Germinal center (tissue), 1 donor: ENCODE results near the gene TRIM33.

Source experiments
- DNase-seq: peaks from one replicate; pipeline ENCODE4 v3.0.0; 2012; ENCODE audit warnings: mixed read lengths, low spot score

TRIM33 gene

DNA sequence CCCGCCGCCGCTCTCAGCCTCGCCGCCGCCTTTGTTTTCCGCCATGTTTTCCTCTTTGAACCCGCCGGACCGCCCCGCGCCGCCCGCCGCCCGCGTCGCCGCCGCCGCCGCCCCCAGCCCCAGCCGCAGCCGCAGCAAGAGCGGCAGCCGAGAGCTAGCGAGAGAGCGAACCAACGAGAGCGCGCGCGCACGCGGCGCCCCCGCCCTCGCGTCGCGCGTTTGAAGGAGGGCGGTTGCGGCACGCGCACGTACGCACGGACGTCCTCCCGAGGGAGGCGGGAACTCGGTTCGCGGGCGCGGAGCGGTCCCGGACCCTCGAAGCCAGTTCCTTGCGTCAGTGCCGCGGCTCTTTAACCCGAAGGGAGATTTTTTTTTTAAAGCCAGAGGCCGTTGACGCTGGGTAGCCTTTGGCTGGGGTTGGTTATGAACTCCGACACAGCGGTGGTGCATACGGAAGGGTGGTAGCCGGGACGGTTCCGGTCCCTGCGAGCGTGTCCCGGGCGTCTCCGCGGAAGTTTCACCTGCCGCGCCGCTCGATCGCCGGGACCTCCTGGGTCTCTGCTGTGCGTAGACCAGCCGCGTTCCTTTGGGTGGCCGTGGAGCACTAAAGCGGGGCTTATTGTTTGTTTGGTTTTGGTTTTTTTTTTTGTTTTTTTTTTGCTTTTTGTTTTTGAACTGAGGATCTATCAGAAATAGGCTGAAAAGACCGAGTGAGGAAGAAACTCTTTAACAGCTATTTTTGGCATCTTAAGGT, at the start of gene TRIM33:
TRIM33 (minus strand) TSS at position 172 of the 754 bp plus-strand sequence; CDS start at position 45, 127 bp downstream.
- peak; percentile 92 for DNase-seq

DNA sequence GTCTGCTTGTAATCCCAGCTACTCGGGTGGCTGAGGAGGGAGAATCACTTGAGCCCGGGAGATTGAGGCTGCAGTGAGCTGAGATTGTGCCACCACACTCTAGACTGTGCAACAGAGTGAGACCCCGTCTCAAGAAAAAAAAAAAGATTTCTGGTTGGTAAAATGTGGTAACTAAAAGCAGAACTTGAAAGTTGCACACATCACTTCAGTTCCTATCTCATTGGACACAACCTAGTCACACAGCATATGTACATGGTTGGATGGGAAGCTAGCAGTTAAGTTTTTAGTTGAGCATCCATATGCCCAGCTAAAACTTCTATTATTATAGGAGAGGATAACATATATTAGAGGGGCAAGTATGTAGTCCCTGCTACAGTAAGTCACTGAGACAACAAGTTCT, 48.4 kb upstream of the TRIM33 start:
- peak; percentile 30 for DNase-seq

DNA sequence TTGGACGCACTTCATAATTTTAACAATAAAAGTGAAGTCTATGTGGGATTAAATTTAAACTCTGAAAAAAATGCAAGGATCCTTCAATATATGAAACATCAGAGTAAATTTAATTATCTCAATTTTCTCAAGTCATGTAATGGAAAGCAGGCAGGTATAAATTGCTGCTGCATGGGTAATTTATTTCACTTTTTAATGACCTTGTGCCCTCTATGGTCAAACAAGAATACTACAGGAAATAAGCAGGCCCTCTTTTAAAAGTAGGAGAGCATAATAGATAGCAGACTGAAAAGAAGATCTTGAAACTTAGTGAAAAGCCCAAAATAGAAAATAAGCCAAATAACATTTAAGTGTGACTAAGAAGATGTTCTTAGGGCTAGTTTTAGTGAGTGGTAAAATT, 47.5 kb upstream of the TRIM33 start:
- DNase-seq = peak; percentile 56

DNA sequence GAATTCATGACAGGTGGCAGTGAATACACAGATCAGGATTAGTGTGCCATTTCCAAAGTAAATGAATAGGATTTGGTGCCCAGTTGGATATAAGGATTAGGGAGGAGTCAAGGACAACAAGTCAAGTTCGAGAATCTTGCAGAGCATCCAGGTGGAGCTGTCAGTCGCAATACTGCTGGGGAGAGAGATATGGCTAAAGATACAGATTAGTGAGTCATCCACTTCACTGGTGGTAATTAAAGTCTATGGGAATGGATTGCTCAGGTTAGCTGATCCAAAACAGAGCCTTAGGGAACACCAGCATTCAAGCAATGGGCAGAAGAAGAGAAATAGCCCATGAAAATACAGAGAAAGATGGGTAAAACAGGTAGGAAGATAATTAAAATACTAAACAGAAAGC, 43.6 kb upstream of the TRIM33 start:
- DNase-seq = no peak

DNA sequence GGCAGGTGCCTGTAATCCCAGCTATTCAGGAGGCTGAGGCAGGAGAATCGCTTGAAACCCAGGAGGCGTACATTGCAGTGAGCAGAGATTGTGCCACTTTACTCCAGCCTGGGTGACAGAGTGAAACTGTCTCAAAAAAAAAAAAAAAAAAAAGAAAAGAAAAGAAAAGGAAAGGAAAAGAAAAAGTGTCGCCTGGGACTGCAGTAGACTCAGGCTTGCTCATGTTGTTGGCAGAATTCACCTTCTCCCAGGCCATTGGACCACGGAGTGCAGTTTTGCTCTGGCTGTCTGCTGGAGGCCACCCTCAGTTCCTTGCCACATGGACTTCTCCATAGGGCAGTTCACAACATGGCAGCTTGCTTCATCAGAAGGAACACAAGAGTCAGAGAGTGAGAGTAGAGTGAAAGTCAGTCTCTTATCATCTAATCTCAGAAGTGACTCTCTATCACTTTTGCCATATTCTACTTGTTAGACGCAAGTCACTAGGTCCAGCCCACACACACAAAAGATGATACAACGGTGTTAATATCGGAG, 41.2 kb upstream of the TRIM33 start:
- DNase-seq = no peak

DNA sequence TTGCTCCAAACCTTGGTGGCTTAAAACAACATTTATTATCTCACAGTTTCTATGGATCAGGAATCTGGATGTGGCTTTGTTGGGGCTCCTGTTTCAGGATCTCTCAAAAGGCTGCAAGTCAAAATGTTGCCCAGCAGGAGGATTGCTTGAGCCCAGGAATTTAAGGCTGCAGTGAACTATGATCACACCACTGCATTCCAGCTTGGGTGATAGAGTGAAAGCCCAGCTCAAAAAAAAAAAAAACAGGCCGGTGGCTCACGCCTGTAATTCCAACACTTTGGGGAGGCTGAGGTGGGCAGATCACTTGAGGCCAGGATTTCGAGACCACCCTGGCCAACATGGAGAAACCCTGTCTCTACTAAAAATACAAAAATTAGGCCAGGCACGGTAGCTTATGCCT, 40.4 kb upstream of the TRIM33 start:
- DNase-seq = no peak

DNA sequence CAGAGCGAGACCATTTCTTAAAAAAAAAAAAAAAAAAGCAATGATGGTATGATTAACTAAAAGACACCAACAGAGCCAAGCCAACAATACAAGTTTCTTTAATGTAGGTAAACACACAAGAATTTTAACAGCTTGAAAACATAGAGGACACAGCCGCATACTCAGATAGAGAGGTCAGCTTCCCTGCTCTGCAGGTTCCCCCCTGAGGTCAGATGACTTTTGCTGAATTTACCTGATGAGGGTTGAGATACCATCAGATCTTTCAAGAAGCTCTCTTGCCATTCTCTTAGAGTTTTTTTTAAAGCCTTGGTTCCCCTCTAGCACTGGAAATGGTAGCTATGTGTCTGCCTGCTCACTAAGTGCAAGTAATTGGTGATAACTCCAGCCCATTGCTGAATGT, 39.3 kb upstream of the TRIM33 start:
- DNase-seq = no peak

DNA sequence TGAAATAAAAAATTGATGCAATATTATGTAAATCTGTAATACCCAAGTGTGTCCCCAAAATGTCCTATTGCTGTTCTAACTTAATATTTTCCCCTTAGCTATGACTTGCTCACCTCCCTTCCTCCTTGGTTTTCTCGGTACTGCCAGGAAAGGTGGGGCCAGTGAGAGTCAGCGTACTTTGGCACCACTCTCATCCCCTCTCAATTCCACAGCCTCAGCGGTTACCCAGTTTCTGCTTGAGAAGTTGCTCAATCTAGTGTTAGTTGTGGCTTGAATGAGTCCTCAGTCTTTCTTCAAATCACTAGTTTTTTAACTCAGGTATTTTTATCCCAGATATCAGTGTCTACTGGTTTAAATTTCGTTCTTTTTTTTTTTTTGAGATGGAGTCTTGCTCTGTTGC, 38.1 kb upstream of the TRIM33 start:
- no peak for DNase-seq

DNA sequence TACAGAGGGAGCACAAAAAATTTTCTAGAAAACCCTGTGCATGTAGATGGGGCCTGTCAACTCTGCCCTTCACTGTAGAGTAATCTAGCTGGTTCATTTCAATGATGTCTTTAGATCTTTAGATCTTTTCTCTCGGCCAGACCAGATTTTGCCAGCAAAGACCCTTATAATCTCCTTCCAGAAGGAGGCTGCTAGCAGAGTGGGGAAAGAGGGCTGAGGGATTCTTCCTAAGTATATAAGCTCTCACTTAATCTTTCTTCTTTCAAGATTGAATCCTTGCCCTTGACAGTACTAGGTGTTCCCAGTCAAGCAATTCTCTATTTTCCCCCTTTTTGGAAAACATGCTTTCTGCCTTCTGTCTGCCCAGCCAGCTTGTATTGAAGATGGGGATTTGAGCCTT, 36.1 kb upstream of the TRIM33 start:
- DNase-seq = no peak

DNA sequence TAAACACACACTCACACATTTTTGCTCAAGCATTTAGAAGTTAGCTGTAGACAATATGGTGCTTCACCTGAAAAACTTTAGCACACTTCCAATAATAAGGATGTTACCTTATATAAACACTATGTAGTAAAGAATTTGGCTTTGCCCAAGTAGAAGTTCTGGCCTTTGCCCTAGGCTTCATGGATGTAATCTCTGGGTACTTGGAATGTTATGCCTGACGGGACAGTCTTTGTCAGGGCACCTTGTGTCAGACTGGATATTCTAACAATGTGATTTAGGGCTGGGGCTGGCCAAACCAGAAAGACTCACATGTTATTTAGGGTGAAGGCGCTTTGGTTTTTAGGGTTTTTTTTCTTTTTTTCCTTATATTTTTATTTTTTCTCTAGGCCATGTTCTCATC, 34.8 kb upstream of the TRIM33 start:
- DNase-seq = no peak

DNA sequence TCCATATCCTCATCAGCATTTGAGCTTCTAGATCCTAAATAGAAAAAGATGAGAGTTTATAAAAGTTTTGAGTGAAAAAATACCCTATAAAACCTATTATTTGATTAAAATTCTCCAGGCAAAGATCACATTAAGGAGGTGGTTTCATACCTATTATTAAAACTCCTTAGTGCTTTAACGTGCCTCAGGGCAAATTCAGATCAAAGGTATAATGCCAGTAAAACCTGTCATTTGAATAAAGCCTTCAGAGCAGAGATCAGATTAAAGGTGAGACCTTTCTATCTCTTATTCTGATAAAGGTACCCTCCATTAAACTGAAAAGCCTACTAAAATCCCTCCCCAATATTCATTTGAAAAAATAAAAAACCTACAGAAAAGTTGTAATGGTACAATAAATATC, 34.3 kb upstream of the TRIM33 start:
- DNase-seq = no peak

DNA sequence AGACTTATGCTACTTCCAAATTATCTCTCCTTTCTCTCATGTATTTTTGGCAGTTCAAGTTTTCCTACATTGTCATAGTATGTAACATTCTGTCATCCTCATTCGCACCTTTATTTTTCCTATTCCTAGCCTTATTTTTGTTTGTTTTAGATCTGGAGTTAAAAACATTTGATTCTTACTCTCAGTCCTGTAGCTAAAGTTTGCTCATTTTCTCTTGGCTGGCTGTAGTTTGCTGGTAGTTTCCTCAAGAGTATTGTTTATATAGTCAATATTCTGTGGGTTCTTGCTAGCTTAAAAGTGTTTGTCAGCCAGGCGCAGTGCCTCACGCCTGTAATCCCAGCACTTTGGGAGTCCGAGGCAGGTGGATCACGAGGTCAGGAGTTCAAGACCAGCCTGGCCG, 29.8 kb upstream of the TRIM33 start:
- DNase-seq = no peak

DNA sequence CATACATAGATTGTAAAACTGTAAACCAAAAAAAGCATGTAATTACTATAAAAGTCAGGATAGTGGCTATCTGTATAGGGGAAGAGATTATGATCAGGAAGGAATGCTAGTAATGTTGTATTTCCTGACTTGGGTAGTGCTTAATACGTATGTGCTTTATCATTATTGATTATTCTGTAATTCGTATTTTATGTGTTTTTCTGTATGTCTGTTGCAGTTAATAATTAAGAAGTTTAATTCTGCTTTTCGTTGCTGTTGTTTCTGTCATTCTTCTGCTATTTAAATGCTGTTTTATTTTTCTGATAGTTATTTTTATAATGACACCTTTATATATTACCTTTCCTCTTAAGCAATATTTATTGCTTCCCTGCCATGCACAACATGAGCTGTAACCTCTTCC, 29.3 kb upstream of the TRIM33 start:
- DNase-seq = no peak

DNA sequence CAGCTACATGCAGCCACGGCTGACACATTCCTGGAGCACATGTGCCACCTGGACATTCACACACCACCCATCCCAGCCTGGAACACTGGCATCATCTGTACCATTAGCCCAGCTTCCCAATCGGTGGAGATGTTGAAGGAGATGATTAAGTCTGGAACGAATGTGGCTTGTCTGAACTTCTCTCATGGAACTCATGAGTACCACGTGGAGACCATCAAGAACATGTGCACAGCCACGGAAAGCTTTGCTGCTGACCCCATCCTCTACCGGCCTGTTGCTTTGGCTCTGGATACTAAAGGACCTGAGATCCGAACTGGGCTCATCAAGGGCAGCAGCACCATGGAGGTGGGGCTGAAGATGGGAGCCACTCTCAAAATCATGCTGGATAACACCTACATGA, 25.0 kb upstream of the TRIM33 start:
- DNase-seq = no peak

DNA sequence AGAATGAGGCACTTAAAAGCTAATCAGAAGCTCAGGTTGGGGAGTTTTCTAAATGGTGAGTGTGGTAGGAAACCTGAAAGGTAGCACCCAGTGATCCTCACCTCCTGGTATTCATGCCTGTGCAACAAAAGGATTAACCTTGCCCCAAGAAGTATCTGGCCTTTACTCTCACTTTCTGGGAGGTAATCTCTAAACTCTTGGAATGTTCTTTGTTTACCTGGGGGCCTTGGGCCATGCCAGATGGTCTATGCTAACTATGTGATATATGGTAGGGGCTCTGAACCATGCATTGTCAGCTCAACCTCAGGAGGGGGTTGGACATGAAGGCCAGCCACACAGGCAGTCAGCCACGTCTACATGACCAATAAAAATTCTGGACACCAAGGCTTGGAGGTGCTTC, 24.4 kb upstream of the TRIM33 start:
- no peak for DNase-seq

DNA sequence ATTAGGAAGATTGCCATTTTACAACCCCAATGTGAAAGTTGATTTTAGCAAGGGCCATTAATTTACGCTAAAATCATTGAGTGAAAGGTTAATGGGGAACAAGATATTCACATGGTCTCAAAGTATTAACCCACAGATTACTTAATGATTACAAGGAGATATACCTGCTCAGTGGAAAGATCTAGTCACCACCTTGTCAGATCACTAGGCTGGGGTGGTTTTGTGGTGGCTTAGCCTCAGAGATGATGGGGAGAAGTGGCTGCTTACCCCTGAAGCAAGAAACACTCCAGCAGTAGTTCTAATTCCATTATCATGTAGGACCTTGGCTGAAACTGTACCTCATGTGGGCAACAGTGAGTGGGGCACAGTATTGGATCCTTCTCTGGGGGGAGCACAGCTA, 20.1 kb upstream of the TRIM33 start:
- no peak for DNase-seq

DNA sequence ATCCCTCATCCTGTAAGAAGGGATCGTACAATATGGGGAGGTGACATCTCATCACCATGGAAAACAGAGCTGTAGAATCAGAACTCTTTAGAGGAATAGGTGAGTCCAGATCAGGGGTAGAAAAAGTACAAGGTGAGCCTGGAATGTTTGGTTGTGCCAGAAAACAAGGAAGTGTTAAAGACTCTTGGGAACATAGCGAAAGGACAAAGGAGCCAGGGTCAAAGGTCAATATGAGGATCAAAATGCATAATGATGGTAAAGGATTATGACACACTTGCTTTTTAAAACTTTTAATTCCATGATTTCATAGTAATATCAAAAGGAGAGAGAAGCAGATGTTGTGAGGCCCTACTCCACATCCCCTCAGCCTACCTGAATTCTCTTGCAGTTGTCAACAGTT, 19.2 kb upstream of the TRIM33 start:
- no peak for DNase-seq

DNA sequence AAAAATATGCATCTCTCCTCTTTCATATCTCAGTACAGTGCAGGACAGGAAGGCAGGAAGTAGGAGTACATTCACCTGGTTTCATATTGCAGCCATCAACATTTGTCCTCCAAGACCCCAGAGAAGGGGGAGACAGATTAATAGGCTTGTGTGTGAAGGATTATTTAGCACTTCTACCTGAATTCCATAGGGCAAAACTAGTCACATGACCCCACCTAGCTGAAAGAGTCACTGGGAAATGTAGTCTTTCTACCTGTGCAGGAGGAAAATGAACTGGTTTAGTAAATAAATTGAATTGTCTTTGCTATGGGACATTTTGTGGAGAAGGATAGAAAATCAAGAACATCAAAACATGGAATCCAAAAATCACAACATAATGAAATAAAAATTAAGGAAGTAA, 13.9 kb upstream of the TRIM33 start:
- no peak for DNase-seq

DNA sequence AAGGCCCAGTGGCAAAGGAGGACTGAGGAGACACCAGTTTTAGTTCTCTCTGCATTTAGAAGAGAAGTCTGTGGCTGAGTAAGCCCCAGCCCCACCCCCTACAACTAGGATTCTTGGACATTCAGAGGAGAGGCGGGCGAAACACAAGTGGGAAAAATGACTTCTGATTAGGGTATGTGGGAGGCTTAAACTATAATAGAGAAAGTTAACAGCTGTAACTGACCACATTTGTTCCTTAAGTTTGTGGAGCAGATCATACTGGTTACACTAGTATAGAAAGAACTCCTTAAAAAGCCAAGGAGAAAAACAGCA, 11.2 kb upstream of the TRIM33 start:
- no peak for DNase-seq

DNA sequence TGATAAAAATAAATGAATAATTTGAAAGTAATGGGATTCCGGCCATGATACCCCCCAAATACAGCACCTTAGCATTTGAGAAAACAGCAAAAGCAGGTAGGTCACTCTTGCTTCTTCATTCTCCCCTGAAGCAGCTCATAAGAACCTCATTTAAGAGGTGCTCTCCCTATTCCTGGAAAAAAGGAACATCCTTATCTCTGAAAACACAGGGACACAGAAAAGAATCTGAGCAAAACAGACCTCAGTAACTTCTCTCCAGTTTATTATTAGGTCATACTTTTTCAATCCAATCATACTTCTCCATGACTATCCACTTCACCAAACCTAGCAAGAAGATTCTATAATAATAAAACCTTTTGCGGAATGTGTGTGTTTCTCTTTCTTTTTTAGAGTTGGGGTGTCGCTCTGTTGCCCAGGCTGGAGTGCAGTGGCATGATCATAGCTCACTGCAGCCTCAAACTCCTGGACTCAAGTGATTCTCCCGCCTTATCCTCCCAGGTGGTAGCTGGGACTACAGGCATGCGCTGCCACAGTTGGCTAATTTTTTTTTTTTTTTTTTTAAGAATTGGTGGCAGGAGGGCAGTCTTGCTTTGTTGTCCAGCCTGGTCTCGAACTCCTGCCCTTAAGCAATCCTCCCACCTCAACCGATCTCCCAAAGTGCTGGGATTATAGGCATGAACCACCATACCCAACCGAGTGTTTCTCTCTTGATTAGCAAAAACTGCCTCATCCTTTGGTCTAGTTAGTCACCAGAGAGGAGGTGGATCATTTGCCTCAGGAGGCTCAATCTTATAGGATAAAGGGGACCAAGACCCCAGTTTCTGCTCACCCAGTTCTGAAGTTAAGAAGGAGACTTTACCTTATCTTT, 10.6 kb upstream of the TRIM33 start:
- DNase-seq = no peak

DNA sequence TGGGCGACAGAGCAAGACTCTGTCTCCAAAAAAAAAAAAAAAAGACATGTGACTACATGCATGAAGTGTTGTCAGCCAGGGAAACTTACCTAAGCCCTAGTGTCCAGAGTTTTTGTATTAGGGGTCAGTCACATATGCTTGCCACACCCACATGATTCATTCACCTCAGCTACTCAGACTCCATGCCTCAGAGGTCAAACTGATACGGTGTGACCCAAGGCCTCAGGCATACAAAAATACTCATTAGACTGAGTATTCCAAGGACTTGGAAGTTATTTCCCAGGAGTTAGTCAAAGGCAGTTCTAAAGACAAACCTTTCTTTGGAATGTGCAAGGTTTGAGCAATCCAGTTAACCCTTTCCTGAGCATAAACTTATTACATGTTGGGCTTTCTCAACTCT, 6.3 kb upstream of the TRIM33 start:
- DNase-seq = no peak

DNA sequence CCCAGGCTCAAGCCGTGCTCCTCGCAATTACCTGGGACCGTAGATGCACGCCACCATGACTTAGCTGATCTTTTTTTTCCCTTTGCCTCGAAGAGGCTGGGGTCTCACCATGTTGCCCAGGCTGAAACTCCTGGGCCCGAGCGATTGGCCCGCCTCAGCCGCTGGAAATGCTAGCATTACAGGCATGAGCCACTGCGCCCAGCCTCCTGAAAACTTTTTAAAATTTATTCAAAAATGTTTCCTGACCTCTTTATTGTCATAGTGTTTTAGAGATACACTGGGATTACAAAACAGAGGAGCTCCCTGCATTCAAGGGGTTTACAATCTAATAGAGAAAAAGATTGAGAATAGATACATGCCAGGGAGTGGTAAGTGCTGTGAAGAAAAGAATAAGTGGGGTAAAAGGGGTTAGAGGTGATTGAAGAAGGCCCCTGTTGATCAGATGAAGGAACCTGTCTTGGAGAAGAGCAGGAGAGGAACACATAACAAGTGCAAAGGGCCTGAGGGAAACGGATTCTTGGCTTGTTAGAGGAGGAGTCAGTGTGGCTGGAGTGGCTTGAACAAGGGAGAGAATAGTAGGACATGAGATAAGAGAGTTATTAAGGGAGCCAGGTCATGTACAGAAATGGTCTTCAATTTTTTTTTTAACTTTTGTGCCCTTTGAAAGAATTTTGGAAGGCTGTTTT, 1.7 kb upstream of the TRIM33 start:
- no peak for DNase-seq
